HG03060 (cell line): ENCODE results near the gene CMKLR1.

ENCODE experiments used
- ATAC-seq: cut with Tn5 transposase; IDR thresholded peaks from one replicate; pipeline ENCODE4 v1.9.1; 2021; ENCODE audit warnings: low read depth, moderate number of reproducible peaks; ENCODE audit not compliant: unreplicated experiment

Gene CMKLR1, protein sequence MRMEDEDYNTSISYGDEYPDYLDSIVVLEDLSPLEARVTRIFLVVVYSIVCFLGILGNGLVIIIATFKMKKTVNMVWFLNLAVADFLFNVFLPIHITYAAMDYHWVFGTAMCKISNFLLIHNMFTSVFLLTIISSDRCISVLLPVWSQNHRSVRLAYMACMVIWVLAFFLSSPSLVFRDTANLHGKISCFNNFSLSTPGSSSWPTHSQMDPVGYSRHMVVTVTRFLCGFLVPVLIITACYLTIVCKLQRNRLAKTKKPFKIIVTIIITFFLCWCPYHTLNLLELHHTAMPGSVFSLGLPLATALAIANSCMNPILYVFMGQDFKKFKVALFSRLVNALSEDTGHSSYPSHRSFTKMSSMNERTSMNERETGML

DNA sequence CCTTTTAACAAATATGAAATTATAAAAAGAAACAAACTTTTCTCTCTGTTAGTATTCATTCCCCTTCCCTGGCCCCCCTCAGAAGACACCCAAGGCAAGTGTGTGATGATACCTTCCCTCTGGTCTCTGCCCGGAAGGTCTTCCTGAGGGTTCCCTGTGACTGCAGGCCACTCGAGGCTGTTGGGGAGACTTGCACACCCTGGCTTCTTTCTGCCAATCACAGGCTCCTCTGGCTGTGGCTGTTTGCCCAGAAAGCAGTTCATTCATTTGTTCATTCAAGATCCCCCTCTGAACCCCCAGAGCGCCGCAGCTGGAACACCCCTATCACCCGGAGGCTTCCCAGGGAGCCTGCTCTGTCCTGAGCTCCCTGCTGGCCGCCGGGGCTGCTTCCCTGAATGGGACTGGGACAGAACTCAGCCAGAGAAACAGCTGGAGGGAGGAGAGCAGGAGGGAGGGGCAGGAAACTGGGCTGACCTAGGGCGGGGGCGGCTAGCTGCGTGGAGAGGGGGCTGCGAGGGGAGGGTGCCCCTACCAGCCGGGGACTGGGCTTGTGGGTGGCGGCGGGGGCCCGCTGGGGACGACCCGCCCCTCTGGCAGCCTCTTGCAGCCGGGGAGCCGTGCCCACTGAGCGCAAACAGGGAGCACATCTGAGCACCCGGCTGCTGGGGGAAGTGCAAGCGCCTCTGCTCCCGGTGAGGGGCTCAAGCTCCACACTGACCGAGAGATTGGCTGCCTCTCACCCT lies at the start of gene CMKLR1:
Gene CMKLR1, minus strand, starts transcription at position 397 of the 743 bp plus-strand sequence. CDS start 45,720 bp downstream, outside the sequence.
- ATAC-seq = no peak

DNA sequence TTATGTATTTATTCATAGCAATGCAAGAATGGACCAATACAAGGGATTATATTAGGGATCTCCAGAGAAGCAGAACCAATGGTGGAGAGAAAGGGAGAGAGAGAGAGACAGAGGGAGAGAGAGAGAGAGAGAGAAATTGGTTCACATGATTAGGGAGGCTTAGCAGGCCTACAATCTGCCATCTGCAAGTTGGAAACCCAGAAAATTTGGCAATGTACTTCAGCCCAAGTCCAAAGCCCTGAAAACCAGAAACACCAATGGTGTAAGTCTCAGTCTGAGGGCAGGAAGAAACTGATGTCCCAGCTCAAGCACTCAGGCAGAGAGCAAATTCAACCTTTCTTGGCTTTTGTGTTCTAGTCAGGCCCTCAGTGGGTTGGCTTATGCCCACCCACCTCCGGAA lies 48.7 kb upstream of the CMKLR1 start:
- no peak for ATAC-seq

DNA sequence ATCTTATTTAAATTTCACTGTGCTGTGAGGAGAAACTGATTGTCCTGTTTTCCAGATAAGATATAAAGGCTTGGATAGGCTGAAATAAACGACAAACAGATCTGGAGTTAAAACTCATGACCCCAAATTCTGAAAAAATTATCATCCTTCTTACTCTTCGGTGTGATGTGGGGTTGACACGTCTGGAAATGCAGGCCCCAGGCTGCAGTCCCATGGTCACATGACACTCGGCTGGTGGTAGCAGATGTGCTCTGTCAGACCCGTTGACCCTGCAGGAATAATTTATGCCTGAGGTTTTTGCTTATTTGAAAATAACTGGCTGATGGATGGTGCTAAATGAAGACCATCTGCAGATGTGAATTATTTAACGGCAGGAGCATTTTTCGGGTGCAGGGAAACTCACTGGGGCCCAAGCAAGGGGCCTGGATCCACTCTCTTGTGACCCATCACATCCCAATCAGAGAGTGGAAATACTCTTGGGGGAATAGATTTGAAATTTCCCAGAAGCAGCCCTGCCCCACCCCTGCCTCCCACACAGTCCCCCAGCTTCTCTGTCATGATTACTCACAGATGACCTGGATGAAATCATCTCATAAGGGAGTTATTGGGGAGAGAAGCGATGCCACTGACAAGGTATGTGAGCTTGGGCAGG lies 47.7 kb upstream of the CMKLR1 start:
- ATAC-seq = no peak

DNA sequence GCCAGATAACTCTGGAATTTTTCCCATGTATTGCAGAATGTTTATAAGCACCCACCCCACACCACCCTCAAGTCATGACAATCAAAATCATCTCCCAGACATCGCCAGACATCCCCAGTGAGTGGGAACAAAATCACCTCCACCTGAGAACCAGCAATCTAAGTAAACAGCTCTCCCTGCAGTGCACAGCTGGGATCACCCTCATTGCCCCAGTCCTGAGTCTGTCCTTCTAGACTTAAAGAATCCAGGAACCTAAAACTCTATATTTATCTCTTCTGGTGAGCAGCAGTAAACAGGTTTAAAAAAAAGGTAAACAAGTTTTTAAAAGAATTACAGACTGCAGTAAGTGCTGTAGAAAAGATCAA lies 43.3 kb upstream of the CMKLR1 start:
- ATAC-seq = no peak

DNA sequence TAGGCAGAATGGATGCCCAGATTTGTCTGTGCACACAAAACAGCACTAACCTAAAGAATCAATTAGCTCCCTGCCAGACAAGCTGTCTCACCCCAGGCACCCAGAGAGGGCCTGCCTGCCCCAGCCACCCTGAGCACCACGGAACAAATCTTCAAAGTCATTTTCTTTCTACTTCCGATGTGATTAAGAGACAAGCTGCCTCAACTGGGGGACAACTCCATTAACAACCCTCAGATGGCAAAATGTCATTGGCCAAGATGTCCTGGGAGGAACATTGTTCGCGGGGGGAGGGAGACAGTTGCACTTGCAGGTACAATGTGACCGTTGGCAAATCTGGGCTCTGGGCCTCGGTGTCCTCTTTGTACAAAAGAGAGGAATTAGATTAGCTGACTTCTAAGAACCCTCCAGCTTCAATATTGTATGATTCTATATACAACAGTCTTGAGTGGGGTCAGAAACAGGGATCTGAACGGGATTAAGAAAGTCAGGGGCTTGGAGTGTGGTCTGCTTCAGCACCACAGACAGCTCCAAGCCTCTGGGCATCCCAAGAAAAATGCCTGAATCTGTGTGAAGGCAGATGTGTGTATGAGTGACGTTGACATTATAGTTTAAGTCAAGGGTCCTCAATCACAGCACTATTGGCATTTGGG lies 42.8 kb upstream of the CMKLR1 start:
- ATAC-seq = no peak

DNA sequence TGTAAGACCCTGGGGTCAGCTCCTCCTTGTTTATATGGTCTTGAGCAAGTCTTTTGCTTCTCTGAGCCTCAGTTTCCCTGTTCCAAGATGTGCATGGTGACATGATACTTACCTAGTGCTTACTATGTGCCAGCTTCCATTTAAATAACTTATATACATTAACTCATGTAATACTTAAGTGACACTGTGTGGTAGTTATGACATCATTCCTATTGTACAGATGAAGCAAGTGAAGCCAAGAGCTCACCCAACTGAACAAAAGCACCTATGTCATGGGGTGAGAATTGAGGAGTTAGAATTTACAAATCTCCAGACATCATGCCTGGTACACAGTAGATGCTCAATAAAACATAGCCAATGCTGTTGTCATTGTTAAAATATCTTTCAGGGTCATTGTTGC lies 41.3 kb upstream of the CMKLR1 start:
- ATAC-seq = no peak

DNA sequence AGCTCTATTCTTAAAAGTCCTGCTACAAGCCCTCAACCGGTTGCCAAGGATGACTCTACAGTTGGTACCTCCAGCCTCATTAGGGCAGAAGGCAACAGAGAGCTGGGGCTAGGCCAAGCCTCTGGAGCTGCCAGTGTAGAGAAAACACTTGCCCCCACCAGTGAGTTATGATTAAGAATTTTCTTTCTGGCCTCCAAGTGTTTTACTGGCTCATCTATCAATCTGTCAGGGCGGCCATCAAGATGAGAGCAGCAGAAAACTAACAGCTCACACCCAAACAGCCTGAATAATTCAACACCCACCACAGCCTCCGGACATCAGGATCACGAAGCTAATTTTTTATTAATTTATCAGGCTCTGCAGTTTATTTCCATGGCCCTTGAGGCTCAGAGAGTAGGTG lies 40.7 kb upstream of the CMKLR1 start:
- no peak for ATAC-seq

DNA sequence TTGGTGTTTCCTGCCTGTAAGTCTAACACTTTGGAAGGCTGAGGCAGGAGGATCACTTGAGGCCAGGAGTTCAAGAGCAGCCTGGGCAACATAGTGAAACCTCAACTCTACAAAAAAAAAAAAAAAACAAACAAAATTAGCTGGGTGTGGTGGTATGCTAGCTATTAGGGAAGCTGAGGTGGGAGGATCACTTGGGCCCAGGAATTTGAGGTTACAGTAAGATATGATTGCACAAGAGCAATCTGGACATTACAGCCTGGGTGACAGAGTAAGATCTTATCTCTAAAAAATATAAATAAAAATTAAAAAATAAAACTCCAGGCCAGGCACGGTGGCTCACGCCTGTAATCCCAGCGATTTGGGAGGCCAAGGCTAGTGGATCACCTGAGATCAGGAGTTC lies 39.8 kb upstream of the CMKLR1 start:
- ATAC-seq = no peak

DNA sequence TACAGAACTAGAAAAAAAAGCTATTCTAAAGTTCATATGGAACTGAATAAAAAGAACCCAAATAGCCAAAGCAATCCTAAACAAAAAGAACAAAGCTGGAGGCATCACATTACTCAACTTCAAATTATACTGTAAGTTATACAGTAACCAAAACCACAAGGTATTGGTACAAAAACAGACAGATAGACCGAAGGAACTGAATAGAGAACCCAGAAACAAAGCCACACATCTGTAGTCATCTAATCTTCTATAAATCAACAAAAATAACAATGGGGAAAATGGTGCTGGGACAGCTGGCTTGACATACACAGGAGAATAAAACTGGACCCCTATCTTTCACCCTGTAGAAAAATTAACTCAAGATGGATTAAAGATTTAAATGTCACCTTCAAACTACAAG lies 38.1 kb upstream of the CMKLR1 start:
- ATAC-seq = no peak

DNA sequence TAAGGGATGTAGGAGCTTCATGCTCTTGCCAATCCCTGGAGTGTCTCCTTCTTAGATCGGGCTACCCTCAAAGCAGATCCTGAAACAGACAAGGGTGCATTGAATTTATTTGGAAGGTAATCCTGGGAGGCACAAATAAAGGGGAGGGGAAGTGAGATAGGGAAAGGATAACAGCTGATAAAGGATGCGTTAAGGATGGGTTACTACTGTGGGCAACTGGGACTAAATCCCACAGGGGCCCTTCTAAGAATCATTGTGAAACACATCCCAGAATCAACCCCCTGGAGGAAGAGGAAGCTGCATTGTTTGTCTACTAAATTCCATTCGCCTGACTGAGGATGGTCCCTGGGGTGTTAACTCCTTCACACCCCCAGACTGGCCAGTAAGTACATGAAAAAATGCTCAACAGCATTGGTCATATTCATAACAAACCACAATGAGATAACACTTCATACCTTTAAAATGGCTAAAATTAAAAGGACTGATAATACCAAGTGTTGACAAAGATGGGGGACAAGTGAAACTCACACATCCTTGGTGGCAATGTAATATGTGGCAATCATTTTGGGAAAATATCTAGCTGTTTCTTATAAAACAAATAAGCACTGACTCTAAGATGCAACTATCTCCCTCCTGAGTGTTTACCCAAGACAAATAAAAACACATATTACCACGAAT lies 37.0 kb upstream of the CMKLR1 start:
- ATAC-seq = no peak

DNA sequence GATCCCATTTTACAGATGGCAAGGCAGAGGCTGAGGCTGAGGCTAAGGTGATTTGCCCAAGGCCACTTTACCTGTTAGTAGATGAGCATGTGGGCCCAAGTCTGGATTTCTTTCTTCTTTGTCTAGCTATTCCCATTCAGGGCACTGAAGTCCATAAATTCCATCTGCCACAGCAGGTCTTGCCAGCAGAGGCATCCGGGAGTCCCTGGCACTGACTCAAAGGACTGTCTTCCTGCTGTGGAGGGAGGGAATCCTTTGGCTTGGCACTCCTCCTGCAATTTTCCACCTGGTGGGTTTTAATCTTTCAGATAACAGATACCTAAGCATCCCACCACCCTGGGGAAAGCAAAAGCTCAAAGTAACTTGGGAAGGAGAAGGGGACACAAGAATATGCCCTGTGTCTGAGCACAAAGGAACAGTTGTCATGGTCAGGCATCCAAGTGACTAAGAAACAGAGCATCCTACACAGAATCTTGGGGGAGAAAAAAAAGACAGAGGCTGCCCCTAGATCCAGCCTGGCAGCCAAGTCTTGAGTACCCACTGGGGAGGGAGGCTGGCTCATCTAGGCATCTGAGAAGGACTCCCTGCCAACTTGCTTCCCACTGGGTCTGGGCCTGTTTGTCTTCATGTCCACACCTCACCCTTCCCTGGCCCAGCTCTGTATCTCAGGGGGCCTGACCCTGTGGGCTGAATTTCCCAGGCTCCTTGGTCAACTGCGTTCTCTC lies 35.6 kb upstream of the CMKLR1 start:
- no peak for ATAC-seq

DNA sequence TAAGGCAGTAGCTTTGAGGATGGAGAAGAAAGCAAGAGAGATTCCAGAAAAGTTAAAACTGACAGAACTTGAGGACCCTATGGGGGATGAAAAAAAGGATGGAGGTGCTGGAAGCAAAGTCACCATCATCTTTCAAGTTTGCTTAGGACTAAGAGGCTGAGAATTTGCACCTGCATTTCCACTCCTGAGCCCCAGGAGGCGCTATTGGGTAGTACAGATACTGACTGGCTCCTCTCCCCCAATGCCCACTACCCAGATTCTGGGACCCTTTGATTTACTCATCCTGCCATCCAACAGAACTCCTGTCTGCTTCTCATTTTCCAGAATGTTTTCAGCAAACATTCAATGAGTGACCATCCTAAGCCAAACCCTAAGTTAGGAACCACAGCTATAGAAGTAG lies 34.0 kb upstream of the CMKLR1 start:
- ATAC-seq = no peak

DNA sequence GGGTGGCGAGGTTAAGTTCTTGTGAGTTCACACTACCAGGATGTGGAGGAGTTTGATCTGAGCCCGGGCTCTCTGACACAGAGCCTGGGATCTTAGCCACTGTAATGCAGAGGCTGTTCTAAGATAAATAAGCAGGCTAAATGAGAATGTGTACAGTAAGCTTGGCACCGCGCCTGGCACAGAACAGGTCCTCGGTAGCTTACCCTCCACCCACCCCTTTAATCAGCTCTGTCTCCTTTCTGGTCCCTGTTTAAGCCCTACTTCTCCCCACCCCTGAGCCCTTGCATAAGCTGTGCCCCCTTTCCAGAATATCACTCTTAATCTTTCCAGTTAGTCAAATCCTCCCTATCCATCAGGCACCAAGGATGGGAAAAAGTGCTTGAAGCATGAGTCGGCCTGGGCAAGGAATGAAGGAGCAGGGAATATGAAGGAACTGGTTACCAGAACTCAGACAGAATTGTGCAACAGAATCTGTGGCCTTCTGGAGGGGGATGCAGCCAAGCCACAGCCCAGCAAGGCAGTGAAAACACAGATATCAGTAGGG lies 32.8 kb upstream of the CMKLR1 start:
- no peak for ATAC-seq

DNA sequence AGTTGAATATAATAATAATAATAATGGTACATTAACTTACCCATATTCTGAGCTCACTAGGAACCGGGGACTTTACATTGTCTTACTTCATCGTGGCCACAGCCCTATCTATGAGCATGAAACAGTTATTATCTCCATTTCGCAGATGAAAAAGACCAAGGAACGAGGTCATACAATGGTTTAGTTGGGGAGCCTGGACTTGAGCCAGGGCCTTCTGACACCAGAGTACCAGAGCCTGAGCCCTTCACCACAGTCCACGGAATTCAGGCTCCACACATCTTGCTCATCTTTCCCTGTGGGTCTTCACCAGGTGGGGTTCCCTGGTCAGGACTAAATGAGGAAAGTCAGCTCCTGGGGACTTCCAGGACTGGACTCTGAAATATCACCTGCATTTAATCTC lies 31.3 kb upstream of the CMKLR1 start:
- no peak for ATAC-seq

DNA sequence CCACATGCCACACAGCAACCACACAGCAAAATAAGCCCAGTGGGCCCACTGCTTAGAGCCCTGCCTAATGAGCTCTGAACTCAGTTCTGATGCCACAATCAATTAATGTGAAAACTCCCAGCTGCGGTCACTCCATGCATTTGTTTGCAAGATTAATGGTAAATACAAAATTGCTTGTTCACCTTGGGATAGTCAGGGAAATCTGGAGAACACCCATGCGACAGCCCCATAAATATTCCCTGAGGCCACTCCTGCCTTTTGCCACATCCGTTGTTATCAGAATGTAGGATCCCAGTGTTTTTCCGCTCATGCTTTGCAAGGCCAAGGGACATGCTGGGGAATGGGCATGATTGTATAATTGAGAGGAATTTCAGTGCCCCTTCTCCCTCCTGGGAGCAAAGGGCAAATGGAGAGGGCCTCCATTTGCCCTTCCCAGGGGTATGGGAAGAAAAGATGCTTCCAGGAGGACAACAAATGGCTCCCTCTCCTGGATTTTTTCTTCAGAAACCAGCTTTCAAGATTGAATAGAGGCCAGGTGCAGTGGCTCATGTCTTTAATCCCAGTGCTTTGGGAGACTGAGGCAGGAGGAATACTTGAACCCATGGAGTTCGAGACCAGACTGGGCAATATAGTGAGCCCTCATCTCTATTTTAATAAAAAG lies 30.8 kb upstream of the CMKLR1 start:
- no peak for ATAC-seq

DNA sequence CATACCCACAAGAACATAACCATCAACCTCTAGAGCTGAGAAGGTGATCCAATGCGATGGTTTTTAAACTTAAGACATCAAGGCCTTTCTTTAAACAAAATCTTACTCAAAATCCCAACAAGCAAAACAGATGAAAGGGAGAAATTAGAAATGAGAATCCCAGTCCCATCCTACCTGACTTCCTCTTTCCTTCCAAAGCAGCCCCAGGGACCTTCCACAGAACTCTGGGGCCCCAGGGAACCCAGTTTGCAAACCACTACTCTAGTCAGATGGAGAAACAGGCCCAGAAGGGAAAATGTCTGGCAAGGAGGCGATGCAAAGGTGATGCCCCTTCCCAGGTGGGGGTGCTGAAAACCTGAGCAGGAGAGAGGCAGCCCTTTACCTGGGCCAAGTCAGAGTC lies 29.0 kb upstream of the CMKLR1 start:
- no peak for ATAC-seq

DNA sequence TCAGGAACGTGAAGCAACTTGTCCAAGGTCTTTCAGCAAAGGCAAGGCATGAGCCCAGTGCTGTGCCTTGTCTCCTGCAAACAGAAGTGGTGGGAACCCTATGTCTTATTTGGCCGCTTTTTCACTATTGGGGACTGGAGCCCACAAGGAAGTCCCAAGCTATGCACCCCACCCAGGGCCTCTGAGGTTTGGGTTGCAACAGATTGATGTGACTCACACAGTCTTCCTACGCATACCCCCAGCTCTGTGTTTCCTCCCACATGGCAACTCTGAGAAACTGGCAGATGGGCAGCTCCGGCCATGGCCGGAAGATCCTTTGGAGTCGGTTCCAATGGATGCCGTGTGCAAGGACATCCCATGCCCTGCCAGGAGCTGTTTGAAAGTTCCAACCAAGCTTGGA lies 28.3 kb upstream of the CMKLR1 start:
- no peak for ATAC-seq

DNA sequence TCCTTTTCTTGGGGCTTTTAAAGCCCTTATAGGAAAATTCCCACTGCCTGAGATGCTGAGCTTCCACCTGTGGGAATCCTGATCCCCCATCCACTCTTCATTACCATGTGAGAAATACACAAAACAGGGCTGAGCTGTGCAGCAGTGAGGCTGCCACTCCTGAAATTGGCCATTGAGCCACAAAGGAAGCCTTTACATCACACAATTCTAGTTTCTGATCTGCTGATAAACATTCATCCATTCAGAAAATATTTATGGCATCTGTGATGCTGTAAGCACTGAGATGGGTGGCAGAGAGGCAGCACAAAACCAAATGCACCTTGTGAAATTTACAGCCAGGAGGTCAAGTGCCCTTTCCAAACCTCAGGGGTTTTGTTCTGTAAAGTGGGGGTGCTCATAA lies 26.2 kb upstream of the CMKLR1 start:
- no peak for ATAC-seq

DNA sequence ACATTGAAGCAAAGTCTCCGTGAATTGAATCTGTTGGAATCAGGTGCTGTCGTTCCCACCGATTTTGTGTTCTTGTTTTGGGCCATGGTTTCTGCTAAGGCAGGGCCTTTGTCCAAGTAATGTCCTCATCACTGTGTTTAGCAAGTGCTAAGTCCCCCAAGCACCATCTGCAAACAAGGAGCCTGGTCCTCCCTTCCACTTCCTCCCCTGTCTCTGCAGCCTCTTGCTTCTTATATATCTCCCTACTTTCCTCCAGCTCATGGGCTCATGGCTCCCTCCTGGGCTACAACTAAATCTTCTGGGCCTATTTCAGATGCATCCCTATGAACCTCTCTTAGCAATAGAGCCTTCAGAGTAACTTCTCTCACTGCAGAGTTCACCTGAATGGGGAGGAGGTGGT lies 25.8 kb upstream of the CMKLR1 start:
- no peak for ATAC-seq
